WTC11 (cell line): ENCODE results near the gene STAMBP. TPM values are rescaled to one million over a fixed set of nuclear protein-coding genes. Genes with fewer than 3 reads are reported as not detected.

Experiments
- ATAC-seq: fragments of 200-7000 bp; cut with Tn5 transposase; 2 replicates; pipeline ENCODE4 v1.10.0; 2021; ENCODE audit warnings: mild to moderate bottlenecking, moderate library complexity
- CTCF ChIA-PET: fragments of 300-600 bp; sonication (Branson Sonifier 250); formaldehyde crosslinking; loops from one replicate; lab custom pipeline; 2021; ENCODE audit warnings: antibody characterized with exemption; lab: Charles Lee
- POLR2A ChIA-PET: fragments of 350-600 bp; sonication (Branson Sonifier 250); formaldehyde crosslinking; loops from one replicate; lab custom pipeline; 2021; ENCODE audit warnings: antibody characterized with exemption; lab: Charles Lee
- DNase-seq: peaks from one replicate; pipeline ENCODE4 v3.0.0; 2021; ENCODE audit warnings: low spot score
- H3K27ac Mint-ChIP-seq: 2 replicates; pipeline ENCODE4 v1.8.0; 2021; ENCODE audit warnings: mixed read lengths
- H3K27me3 Mint-ChIP-seq: 2 replicates; pipeline ENCODE4 v1.8.0; 2021; ENCODE audit warnings: low read depth, mild to moderate bottlenecking, moderate library complexity, mixed read lengths
- H3K36me3 Mint-ChIP-seq: 2 replicates; pipeline ENCODE4 v1.8.0; 2021; ENCODE audit warnings: mixed read lengths
- H3K4me1 Mint-ChIP-seq: 2 replicates; pipeline ENCODE4 v1.8.0; 2022; ENCODE audit warnings: mixed read lengths
- H3K4me3 Mint-ChIP-seq: 2 replicates; pipeline ENCODE4 v1.8.0; 2021; ENCODE audit warnings: mild to moderate bottlenecking, moderate library complexity, mixed read lengths
- H3K9me3 Mint-ChIP-seq: 2 replicates; pipeline ENCODE4 v1.8.0; 2021; ENCODE audit warnings: mixed read lengths
- EMX1 ChIP-seq: fragments of 250-450 bp; sonication (Bioruptor Pico); IDR thresholded peaks from 2 replicates; pipeline ENCODE4 v1.8.0; 2021; ENCODE audit warnings: mild to moderate bottlenecking
- HMGA2 ChIP-seq: fragments of 250-450 bp; sonication (Bioruptor Pico); IDR thresholded peaks from 2 replicates; pipeline ENCODE4 v1.4.0; 2021; ENCODE audit warnings: mild to moderate bottlenecking, moderate library complexity
- IRF2 ChIP-seq: sonication (generic); formaldehyde crosslinking; IDR thresholded peaks from 2 replicates; pipeline ENCODE4 v1.8.0; 2022; ENCODE audit warnings: low read depth, missing genetic modification reagents, borderline replicate concordance
- MLX ChIP-seq: sonication (generic); formaldehyde crosslinking; IDR thresholded peaks from 2 replicates; pipeline ENCODE4 v1.8.1; 2023; ENCODE audit warnings: mild to moderate bottlenecking, missing genetic modification reagents, moderate library complexity
- NFE2L1 ChIP-seq: sonication (generic); formaldehyde crosslinking; IDR thresholded peaks from 2 replicates; pipeline ENCODE4 v1.8.1; 2023; ENCODE audit warnings: missing genetic modification reagents
- NR2C2 ChIP-seq: sonication (generic); formaldehyde crosslinking; IDR thresholded peaks from 2 replicates; pipeline ENCODE4 v1.8.0; 2022; ENCODE audit warnings: mild to moderate bottlenecking, missing genetic modification reagents
- RELA ChIP-seq: sonication (generic); formaldehyde crosslinking; IDR thresholded peaks from 2 replicates; pipeline ENCODE4 v1.8.1; 2022; ENCODE audit warnings: missing genetic modification reagents, mild to moderate bottlenecking, borderline replicate concordance
- RORB ChIP-seq: fragments of 250-450 bp; sonication (Bioruptor Pico); IDR thresholded peaks from 2 replicates; pipeline ENCODE4 v1.9.0; 2021; ENCODE audit warnings: mild to moderate bottlenecking
- SMAD3 ChIP-seq: sonication (generic); formaldehyde crosslinking; IDR thresholded peaks from 2 replicates; pipeline ENCODE4 v1.8.0; 2022; ENCODE audit warnings: missing genetic modification reagents, mild to moderate bottlenecking, borderline replicate concordance
- TEAD1 ChIP-seq: sonication (generic); formaldehyde crosslinking; IDR thresholded peaks from 2 replicates; pipeline ENCODE4 v1.8.0; 2022; ENCODE audit warnings: mild to moderate bottlenecking, missing genetic modification reagents
- ZBTB21 ChIP-seq: sonication (generic); formaldehyde crosslinking; IDR thresholded peaks from 2 replicates; pipeline ENCODE4 v1.8.1; 2023; ENCODE audit warnings: mild to moderate bottlenecking, missing genetic modification reagents, borderline replicate concordance
- ZNF416 ChIP-seq: fragments of 250-450 bp; sonication (Bioruptor Pico); IDR thresholded peaks from 2 replicates; pipeline ENCODE4 v1.9.0; 2021; ENCODE audit warnings: mild to moderate bottlenecking, inconsistent platforms
- ZNF671 ChIP-seq: fragments of 250-450 bp; sonication (Bioruptor Pico); IDR thresholded peaks from 2 replicates; pipeline ENCODE4 v1.8.0; 2021; ENCODE audit warnings: mild to moderate bottlenecking
- total RNA-seq: library from RNA; stranded (reverse); gene quantifications from 3 replicates; pipeline ENCODE4 v1.2.3, GENCODE V29; 2021
- TF ChIP-seq, protein P1 (sequence below): fragments of 250-450 bp; sonication (Bioruptor Pico); IDR thresholded peaks from 2 replicates; pipeline ENCODE4 v1.9.0; 2021; ENCODE audit warnings: mild to moderate bottlenecking
- TF ChIP-seq, protein P2 (sequence below): sonication (generic); formaldehyde crosslinking; conservative IDR thresholded peaks from 2 replicates; pipeline ENCODE4 v1.8.1; 2023; ENCODE audit warnings: mild to moderate bottlenecking, low read depth, missing genetic modification reagents, moderate library complexity
- TF ChIP-seq, protein P3 (sequence below): fragments of 250-450 bp; sonication (Bioruptor Pico); conservative IDR thresholded peaks from 2 replicates; pipeline ENCODE4 v1.9.0; 2021; ENCODE audit warnings: mild to moderate bottlenecking
- TF ChIP-seq, protein P4 (sequence below): fragments of 200-600 bp; IDR thresholded peaks from 2 replicates; pipeline ENCODE4 v1.8.0; 2022; ENCODE audit warnings: antibody characterized with exemption
- TF ChIP-seq, protein P5 (sequence below): sonication (generic); formaldehyde crosslinking; IDR thresholded peaks from 2 replicates; pipeline ENCODE4 v1.8.0; 2022; ENCODE audit warnings: mild to moderate bottlenecking, missing genetic modification reagents

STAMBP gene
- total RNA-seq, 1 experiment from 2014 or later = 40.9 TPM

- ATAC-seq (no peak), DNase-seq (no peak)
- H3K27me3 Mint-ChIP-seq = peaks cover 25% of the 10 kb centered on the region
- no peaks in the 10 kb centered on the region for H3K9me3 Mint-ChIP-seq
- H3K4me1 Mint-ChIP-seq = 0 out of 2 replicates have a peak, but pooled peaks cover under 1% of the 10 kb centered on the region
- TF ChIP-seq IRF2 (CRISPR knock-in tag) (no peak), ZBTB21 (no peak), SMAD3 (CRISPR knock-in tag) (no peak), TEAD1 (CRISPR knock-in tag) (no peak), NR2C2 (CRISPR knock-in tag) (no peak), MLX (CRISPR knock-in tag) (no peak), NFE2L1 (no peak), EMX1 (no peak), ZNF416 (no peak), RORB (CRISPR knock-in tag) (no peak), ZNF671 (CRISPR knock-in tag) (no peak), RELA (CRISPR knock-in tag) (no peak), HMGA2 (CRISPR knock-in tag) (no peak)
- TF ChIP-seq, protein P1, sequence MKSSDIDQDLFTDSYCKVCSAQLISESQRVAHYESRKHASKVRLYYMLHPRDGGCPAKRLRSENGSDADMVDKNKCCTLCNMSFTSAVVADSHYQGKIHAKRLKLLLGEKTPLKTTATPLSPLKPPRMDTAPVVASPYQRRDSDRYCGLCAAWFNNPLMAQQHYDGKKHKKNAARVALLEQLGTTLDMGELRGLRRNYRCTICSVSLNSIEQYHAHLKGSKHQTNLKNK (CRISPR knock-in tag) = no peak
- TF ChIP-seq, protein P2, sequence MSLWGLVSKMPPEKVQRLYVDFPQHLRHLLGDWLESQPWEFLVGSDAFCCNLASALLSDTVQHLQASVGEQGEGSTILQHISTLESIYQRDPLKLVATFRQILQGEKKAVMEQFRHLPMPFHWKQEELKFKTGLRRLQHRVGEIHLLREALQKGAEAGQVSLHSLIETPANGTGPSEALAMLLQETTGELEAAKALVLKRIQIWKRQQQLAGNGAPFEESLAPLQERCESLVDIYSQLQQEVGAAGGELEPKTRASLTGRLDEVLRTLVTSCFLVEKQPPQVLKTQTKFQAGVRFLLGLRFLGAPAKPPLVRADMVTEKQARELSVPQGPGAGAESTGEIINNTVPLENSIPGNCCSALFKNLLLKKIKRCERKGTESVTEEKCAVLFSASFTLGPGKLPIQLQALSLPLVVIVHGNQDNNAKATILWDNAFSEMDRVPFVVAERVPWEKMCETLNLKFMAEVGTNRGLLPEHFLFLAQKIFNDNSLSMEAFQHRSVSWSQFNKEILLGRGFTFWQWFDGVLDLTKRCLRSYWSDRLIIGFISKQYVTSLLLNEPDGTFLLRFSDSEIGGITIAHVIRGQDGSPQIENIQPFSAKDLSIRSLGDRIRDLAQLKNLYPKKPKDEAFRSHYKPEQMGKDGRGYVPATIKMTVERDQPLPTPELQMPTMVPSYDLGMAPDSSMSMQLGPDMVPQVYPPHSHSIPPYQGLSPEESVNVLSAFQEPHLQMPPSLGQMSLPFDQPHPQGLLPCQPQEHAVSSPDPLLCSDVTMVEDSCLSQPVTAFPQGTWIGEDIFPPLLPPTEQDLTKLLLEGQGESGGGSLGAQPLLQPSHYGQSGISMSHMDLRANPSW (CRISPR knock-in tag) = no peak
- TF ChIP-seq, protein P3, sequence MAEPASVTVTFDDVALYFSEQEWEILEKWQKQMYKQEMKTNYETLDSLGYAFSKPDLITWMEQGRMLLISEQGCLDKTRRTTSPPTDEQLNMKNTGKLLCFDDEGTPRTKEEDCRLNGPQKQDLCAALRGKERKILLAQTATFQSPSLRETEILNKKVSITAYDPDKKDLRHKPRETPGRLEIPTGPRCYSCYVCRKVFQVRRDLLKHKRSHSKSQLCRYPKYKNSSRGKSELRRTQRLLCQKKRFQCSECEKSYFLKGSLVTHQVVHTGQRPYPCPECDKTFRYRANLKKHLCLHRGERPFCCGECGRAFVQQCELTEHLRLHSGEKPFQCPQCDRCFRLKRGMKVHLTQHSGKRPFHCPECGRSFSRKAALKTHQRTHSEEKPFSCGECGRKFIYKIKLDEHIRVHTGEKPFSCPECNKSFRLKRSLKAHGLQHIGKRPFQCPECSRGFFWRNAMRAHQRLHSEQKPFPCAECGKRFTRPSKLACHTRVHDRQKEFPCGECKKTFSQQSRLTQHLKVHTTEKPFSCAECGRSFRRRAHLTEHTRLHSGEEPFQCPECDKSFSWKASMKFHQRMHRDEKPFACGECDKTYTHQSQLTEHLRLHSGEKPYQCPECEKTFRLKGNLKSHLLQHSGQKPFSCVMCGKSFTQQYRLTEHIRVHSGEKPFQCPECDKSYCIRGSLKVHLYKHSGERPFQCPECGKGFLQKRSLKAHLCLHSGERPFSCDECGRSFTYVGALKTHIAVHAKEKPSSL = no peak
- TF ChIP-seq, protein P4, sequence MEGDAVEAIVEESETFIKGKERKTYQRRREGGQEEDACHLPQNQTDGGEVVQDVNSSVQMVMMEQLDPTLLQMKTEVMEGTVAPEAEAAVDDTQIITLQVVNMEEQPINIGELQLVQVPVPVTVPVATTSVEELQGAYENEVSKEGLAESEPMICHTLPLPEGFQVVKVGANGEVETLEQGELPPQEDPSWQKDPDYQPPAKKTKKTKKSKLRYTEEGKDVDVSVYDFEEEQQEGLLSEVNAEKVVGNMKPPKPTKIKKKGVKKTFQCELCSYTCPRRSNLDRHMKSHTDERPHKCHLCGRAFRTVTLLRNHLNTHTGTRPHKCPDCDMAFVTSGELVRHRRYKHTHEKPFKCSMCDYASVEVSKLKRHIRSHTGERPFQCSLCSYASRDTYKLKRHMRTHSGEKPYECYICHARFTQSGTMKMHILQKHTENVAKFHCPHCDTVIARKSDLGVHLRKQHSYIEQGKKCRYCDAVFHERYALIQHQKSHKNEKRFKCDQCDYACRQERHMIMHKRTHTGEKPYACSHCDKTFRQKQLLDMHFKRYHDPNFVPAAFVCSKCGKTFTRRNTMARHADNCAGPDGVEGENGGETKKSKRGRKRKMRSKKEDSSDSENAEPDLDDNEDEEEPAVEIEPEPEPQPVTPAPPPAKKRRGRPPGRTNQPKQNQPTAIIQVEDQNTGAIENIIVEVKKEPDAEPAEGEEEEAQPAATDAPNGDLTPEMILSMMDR = no peak
- TF ChIP-seq, protein P5, sequence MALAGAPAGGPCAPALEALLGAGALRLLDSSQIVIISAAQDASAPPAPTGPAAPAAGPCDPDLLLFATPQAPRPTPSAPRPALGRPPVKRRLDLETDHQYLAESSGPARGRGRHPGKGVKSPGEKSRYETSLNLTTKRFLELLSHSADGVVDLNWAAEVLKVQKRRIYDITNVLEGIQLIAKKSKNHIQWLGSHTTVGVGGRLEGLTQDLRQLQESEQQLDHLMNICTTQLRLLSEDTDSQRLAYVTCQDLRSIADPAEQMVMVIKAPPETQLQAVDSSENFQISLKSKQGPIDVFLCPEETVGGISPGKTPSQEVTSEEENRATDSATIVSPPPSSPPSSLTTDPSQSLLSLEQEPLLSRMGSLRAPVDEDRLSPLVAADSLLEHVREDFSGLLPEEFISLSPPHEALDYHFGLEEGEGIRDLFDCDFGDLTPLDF (CRISPR knock-in tag) = no peak
- no peak overlapping the region for H3K4me3 Mint-ChIP-seq
- ChIA-PET POLR2A (no interaction called here), CTCF (interaction anchor here (2.3 kb wide), 1 partner anchor 8 kb away, joined by 9 read pairs; no protein-coding TSS in a partner anchor)
- no peak overlapping the region for H3K27ac Mint-ChIP-seq
- no peaks in the 10 kb centered on the region for H3K36me3 Mint-ChIP-seq
These were observed 86.8 kb downstream of the STAMBP start for GRCh38 chr2:73915437-73915993.
